PC-3 (cell line): ENCODE data around the gene MUSTN1.

Source experiments
- CTCF ChIP-seq: fragments of 300-600 bp; sonication (generic); conservative IDR thresholded peaks from 2 replicates; pipeline ENCODE4 v1.5.1; 2017; ENCODE audit warnings: antibody characterized with exemption, low read depth, mild to moderate bottlenecking, low read length
- EZH2 ChIP-seq: fragments of 300-600 bp; sonication (generic); IDR thresholded peaks from one replicate; pipeline ENCODE4 v1.6.1; 2017; ENCODE audit warnings: antibody characterized with exemption, mild to moderate bottlenecking, low read length; ENCODE audit not compliant: unreplicated experiment
- EZH2phosphoT487 ChIP-seq: fragments of 300-600 bp; sonication (generic); IDR thresholded peaks from 2 replicates; pipeline ENCODE4 v1.6.1; 2018; ENCODE audit warnings: mild to moderate bottlenecking, antibody characterized with exemption, low read length, borderline replicate concordance

GRCh38 chr3:52834871-52835501 is at the start of gene MUSTN1:
- TF ChIP-seq CTCF (no peak), EZH2 (no peak), EZH2phosphoT487 (no peak)
